Measurements from ENCODE around the gene TARM1. TPM values are rescaled to one million over a fixed set of nuclear protein-coding genes. Genes with fewer than 3 reads are reported as not detected.

The TARM1 gene
- total RNA-seq, 2 donors from 2014 or later: 1.6 TPM; not detected in 1

GRCh38 chr19:54107876-54108490 is 26.8 kb upstream of the TARM1 start:
- no peak for TF ChIP-seq POLR2A (IDR thresholded peaks at IDR 0.05)
- TF ChIP-seq POLR2AphosphoS5 (IDR thresholded peaks at IDR 0.05): no peak
- TF ChIP-seq, protein P1, sequence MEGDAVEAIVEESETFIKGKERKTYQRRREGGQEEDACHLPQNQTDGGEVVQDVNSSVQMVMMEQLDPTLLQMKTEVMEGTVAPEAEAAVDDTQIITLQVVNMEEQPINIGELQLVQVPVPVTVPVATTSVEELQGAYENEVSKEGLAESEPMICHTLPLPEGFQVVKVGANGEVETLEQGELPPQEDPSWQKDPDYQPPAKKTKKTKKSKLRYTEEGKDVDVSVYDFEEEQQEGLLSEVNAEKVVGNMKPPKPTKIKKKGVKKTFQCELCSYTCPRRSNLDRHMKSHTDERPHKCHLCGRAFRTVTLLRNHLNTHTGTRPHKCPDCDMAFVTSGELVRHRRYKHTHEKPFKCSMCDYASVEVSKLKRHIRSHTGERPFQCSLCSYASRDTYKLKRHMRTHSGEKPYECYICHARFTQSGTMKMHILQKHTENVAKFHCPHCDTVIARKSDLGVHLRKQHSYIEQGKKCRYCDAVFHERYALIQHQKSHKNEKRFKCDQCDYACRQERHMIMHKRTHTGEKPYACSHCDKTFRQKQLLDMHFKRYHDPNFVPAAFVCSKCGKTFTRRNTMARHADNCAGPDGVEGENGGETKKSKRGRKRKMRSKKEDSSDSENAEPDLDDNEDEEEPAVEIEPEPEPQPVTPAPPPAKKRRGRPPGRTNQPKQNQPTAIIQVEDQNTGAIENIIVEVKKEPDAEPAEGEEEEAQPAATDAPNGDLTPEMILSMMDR (IDR thresholded peaks at IDR 0.05): no peak
- DNase-seq (ENCODE audit: low spot score): no peak
- Histone ChIP-seq H3K9me3 (no peaks in the 10 kb centered on the region), H3K4me1 (replicated peaks) (peaks cover 3% of the 10 kb centered on the region), H3K27ac (no peak overlapping the region), H3K36me3 (peaks cover 4 to 13% of the 10 kb centered on the region in 2 donors), H3K27me3 (replicated peaks; ENCODE audit: insufficient read depth) (no peaks in the 10 kb centered on the region), H3K4me3 (no peak overlapping the region)
- intact Hi-C loops (cut with DNase I): no loop called here
- WGBS: 72% methylated on average over 21 of the region's 21 CpGs

DNA sequence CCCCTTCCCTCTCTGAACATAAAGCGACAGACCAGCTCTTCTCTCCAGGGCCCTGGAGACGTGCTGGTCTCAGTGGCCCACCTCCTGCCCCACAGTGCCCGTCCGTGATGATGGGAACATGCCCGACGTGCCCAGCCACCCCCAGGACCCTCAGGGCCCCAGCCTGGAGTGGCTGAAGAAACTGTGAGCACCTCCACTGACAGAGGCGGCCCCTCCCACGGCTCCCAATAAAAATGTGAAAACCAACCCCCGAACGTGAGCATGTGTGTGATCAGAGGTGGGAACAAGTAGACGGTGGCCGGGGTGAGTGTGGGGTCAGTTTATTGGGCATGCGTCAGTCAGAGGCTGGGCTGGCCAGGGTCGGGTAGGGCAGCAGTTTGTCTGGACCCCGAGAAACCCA is 25.6 kb upstream of the TARM1 start:
- H3K27ac ChIP-seq: no peak overlapping the region
- TF ChIP-seq POLR2A (IDR thresholded peaks at IDR 0.05) (no peak), POLR2AphosphoS5 (IDR thresholded peaks at IDR 0.05) (no peak)
- TF ChIP-seq, protein P1 (IDR thresholded peaks at IDR 0.05): no peak
- DNase-seq (ENCODE audit: low spot score): no peak
- peaks cover 3% of the 10 kb centered on the region for H3K4me1 ChIP-seq (replicated peaks)
- H3K36me3 ChIP-seq: peaks cover 4 to 13% of the 10 kb centered on the region in 2 donors
- no peaks in the 10 kb centered on the region for H3K27me3 ChIP-seq (replicated peaks; ENCODE audit: insufficient read depth)
- H3K9me3 ChIP-seq: no peaks in the 10 kb centered on the region
- intact Hi-C loops (cut with DNase I): no loop called here
- 75% methylated on average over 15 of the region's 15 CpGs for WGBS
- H3K4me3 ChIP-seq: no peak overlapping the region

GRCh38 chr19:54105796-54106195 is 24.6 kb upstream of the TARM1 start:
- WGBS: 92% methylated on average over 10 of the region's 10 CpGs
- Histone ChIP-seq H3K36me3 (peaks cover 4 to 13% of the 10 kb centered on the region in 2 donors), H3K4me3 (no peak overlapping the region), H3K27me3 (replicated peaks; ENCODE audit: insufficient read depth) (no peaks in the 10 kb centered on the region), H3K4me1 (replicated peaks) (peaks cover 3% of the 10 kb centered on the region), H3K27ac (no peak overlapping the region), H3K9me3 (no peaks in the 10 kb centered on the region)
- intact Hi-C loops (cut with DNase I): no loop called here
- TF ChIP-seq POLR2AphosphoS5 (IDR thresholded peaks at IDR 0.05) (no peak), POLR2A (IDR thresholded peaks at IDR 0.05) (no peak)
- TF ChIP-seq, protein P1 (IDR thresholded peaks at IDR 0.05): no peak
- no peak for DNase-seq (ENCODE audit: low spot score)

DNA sequence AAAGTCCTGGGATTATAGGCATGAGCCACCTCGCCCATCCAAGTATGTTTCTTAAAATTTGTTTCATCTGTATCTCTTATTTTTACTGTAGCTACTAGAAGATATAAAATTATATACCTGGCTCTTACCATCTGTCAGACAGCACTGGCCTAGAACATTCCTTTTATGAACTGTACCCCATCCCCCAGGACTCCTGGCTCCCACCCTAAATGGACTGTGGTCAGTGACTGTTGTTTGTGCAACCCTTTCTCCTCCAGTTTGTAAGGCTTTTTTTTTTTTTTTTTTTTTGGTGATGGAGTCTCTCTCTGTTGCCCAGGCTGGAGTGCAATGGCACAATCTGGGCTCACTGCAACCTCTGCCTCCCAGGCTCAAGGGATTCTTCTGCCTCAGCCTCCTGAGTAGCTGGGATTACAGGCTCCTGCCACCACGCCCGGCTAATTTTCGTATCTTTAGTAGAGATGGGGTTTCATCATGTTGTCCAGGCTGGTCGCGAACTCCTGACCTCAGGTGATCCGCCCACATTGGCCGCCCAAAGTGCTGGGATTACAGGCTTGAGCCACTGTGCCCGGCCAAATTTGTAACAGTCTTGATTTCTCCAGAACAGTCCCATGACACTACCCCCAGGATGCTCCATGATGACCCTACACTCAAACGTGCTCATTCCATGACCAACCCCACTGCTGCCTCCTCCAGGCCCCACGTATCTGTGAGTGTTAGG is 24.0 kb upstream of the TARM1 start:
- H3K36me3 ChIP-seq: peaks cover 4 to 13% of the 10 kb centered on the region in 2 donors
- no peaks in the 10 kb centered on the region for H3K9me3 ChIP-seq
- peaks cover 3% of the 10 kb centered on the region for H3K4me1 ChIP-seq (replicated peaks)
- no peaks in the 10 kb centered on the region for H3K27me3 ChIP-seq (replicated peaks; ENCODE audit: insufficient read depth)
- intact Hi-C loops (cut with DNase I): no loop called here
- WGBS: 91% methylated on average over 11 of the region's 11 CpGs
- no peak for DNase-seq (ENCODE audit: low spot score)
- H3K27ac ChIP-seq: no peak overlapping the region
- no peak overlapping the region for H3K4me3 ChIP-seq
- no peak for TF ChIP-seq POLR2AphosphoS5 (IDR thresholded peaks at IDR 0.05)
- TF ChIP-seq, protein P1 (IDR thresholded peaks at IDR 0.05): no peak
- TF ChIP-seq POLR2A (IDR thresholded peaks at IDR 0.05): no peak

All from prostate gland (tissue), 2 donors.